ENCODE measurements around the gene DRD1. TPM values are rescaled to one million over a fixed set of nuclear protein-coding genes. Genes with fewer than 3 reads are reported as not detected.

The DRD1 gene
- polyA plus RNA-seq, 1 of the 3 experiments (the other 2 are of a cell fraction) = not detected

DNA sequence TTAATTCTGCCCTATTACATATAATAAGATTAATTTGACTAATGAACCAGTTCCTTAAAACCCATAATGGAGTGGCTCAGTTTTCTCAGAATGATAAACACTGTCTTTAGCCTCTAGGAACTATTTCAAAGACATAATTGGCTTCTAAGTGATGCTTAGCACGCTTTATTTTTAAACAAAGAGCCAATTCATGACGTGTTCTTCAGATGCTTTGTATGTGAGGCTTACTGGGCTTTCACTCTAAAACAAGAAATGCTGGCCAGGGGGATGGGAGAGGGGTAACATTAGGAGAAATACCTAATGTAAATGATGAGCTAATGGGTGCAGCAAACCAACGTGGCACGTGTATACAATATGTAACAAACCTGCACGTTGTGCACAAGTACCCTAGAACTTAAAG, 26.8 kb upstream of the DRD1 start:
- Histone ChIP-seq H3K4me2 (no peak overlapping the region), H3K27me3 (ENCODE audit: insufficient read depth) (no peaks in the 10 kb centered on the region; the same call in 1 of the 2 replicates), H3K9ac (no peak overlapping the region), H3K9me2 (no peaks in the 10 kb centered on the region), H3K9me3 (no peaks in the 10 kb centered on the region), H4K20me1 (ENCODE audit: insufficient read depth) (no peaks in the 10 kb centered on the region), H3K36me3 (replicated peaks in 1 of 2; ENCODE audit: control insufficient read depth in 1 of 2, insufficient read depth in 2 of 2, low read length in 1 of 2) (no peaks in the 10 kb centered on the region), H3K79me2 (ENCODE audit: insufficient read depth) (no peaks in the 10 kb centered on the region), H3K27ac (ENCODE audit: low read depth in 2 of 2, low read length in 1 of 2) (no peak overlapping the region), H3K4me3 (ENCODE audit: low read depth in 2 of 2, low read length in 1 of 2) (no peak overlapping the region), H3K4me1 (ENCODE audit: control insufficient read depth in 1 of 2, insufficient read depth in 2 of 2, low read depth in 1 of 2, low read length in 1 of 2) (no peaks in the 10 kb centered on the region), H3F3A (replicated peaks; ENCODE audit: insufficient read depth) (no peaks in the 10 kb centered on the region), H2AFZ (ENCODE audit: low read depth) (no peak overlapping the region)
- no peak for DNase-seq
- POLR2A ChIA-PET = no interaction called here
- CTCF ChIA-PET = no interaction called here
- no peak for TF ChIP-seq SIN3A (IDR thresholded peaks at IDR 0.05; ENCODE audit: borderline replicate concordance, low read depth, low read length)
- no peak for TF ChIP-seq MEF2A (IDR thresholded peaks at IDR 0.05; ENCODE audit: borderline replicate concordance, low read depth)
- TF ChIP-seq, protein P1, sequence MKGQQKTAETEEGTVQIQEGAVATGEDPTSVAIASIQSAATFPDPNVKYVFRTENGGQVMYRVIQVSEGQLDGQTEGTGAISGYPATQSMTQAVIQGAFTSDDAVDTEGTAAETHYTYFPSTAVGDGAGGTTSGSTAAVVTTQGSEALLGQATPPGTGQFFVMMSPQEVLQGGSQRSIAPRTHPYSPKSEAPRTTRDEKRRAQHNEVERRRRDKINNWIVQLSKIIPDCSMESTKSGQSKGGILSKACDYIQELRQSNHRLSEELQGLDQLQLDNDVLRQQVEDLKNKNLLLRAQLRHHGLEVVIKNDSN (IDR thresholded peaks at IDR 0.05; ENCODE audit: borderline replicate concordance, low read depth) = no peak
- TF ChIP-seq NRF1 (IDR thresholded peaks at IDR 0.05; ENCODE audit: low read depth, low read length) = no peak
- 40% methylated on average over 5 of the region's 5 CpGs for WGBS (ENCODE audit: low lambda C conversion rate)

DNA sequence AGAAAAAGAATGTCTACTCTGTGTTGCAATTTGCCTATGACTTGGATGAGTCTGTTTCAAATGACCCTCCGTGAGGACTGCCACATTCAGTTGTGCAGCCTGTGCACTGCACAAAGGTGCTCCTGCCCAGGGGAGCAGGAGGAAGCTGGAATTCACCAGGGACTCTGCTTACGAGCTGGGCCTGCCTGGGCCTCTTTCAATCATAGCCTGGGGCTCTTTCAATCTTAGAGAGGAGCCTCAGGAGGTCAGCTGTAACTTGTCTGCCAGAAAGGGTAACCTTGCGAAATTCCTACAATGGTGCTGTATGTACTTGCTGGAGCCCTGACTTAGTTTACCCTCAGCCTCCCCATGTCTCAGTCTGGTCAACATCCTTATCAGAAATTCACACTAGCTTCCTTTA, 25.9 kb upstream of the DRD1 start:
- H3K27me3 ChIP-seq (ENCODE audit: insufficient read depth) = no peaks in the 10 kb centered on the region; the same call in 1 of the 2 replicates
- no peaks in the 10 kb centered on the region for H3K79me2 ChIP-seq (ENCODE audit: insufficient read depth)
- H3K4me3 ChIP-seq (ENCODE audit: low read depth in 2 of 2, low read length in 1 of 2) = no peak overlapping the region
- CTCF ChIA-PET = interaction anchor here (1.1 kb wide), 1 partner anchor 26 kb away, joined by 3 read pairs; the partner anchor contains the start of gene DRD1
- H3K4me2 ChIP-seq = no peak overlapping the region
- POLR2A ChIA-PET = no interaction called here
- no peak overlapping the region for H2AFZ ChIP-seq (ENCODE audit: low read depth)
- no peaks in the 10 kb centered on the region for H3K4me1 ChIP-seq (ENCODE audit: control insufficient read depth in 1 of 2, insufficient read depth in 2 of 2, low read depth in 1 of 2, low read length in 1 of 2)
- no peaks in the 10 kb centered on the region for H3K9me3 ChIP-seq
- H3K9me2 ChIP-seq = no peaks in the 10 kb centered on the region
- TF ChIP-seq EP300 (IDR thresholded peaks at IDR 0.05; ENCODE audit: borderline replicate concordance in 1 of 2, low read depth in 1 of 2, low read length in 1 of 2) (no peak), FOXJ3 (CRISPR knock-in tag; IDR thresholded peaks at IDR 0.05) (no peak), RAD21 (IDR thresholded peaks at IDR 0.05; ENCODE audit: low read length) (no peak), TAF1 (IDR thresholded peaks at IDR 0.05; ENCODE audit: borderline replicate concordance, low read depth, low read length) (no peak), FOSL2 (IDR thresholded peaks at IDR 0.05; ENCODE audit: borderline replicate concordance, low read depth) (no peak), CHD2 (IDR thresholded peaks at IDR 0.05; ENCODE audit: low read length, partially characterized antibody) (no peak), NRF1 (IDR thresholded peaks at IDR 0.05; ENCODE audit: low read depth, low read length) (no peak), NFIC (IDR thresholded peaks at IDR 0.05; ENCODE audit: borderline replicate concordance) (no peak), ELF1 (IDR thresholded peaks at IDR 0.05) (no peak)
- TF ChIP-seq, protein P2, sequence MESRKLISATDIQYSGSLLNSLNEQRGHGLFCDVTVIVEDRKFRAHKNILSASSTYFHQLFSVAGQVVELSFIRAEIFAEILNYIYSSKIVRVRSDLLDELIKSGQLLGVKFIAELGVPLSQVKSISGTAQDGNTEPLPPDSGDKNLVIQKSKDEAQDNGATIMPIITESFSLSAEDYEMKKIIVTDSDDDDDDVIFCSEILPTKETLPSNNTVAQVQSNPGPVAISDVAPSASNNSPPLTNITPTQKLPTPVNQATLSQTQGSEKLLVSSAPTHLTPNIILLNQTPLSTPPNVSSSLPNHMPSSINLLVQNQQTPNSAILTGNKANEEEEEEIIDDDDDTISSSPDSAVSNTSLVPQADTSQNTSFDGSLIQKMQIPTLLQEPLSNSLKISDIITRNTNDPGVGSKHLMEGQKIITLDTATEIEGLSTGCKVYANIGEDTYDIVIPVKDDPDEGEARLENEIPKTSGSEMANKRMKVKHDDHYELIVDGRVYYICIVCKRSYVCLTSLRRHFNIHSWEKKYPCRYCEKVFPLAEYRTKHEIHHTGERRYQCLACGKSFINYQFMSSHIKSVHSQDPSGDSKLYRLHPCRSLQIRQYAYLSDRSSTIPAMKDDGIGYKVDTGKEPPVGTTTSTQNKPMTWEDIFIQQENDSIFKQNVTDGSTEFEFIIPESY (IDR thresholded peaks at IDR 0.05; ENCODE audit: borderline replicate concordance, low read depth) = no peak
- TF ChIP-seq, protein P1 (IDR thresholded peaks at IDR 0.05; ENCODE audit: borderline replicate concordance, low read depth) = no peak
- TF ChIP-seq, protein P3, sequence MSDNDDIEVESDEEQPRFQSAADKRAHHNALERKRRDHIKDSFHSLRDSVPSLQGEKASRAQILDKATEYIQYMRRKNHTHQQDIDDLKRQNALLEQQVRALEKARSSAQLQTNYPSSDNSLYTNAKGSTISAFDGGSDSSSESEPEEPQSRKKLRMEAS (IDR thresholded peaks at IDR 0.05; ENCODE audit: low read depth) = no peak
- TF ChIP-seq, protein P4, sequence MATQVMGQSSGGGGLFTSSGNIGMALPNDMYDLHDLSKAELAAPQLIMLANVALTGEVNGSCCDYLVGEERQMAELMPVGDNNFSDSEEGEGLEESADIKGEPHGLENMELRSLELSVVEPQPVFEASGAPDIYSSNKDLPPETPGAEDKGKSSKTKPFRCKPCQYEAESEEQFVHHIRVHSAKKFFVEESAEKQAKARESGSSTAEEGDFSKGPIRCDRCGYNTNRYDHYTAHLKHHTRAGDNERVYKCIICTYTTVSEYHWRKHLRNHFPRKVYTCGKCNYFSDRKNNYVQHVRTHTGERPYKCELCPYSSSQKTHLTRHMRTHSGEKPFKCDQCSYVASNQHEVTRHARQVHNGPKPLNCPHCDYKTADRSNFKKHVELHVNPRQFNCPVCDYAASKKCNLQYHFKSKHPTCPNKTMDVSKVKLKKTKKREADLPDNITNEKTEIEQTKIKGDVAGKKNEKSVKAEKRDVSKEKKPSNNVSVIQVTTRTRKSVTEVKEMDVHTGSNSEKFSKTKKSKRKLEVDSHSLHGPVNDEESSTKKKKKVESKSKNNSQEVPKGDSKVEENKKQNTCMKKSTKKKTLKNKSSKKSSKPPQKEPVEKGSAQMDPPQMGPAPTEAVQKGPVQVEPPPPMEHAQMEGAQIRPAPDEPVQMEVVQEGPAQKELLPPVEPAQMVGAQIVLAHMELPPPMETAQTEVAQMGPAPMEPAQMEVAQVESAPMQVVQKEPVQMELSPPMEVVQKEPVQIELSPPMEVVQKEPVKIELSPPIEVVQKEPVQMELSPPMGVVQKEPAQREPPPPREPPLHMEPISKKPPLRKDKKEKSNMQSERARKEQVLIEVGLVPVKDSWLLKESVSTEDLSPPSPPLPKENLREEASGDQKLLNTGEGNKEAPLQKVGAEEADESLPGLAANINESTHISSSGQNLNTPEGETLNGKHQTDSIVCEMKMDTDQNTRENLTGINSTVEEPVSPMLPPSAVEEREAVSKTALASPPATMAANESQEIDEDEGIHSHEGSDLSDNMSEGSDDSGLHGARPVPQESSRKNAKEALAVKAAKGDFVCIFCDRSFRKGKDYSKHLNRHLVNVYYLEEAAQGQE (IDR thresholded peaks at IDR 0.05; ENCODE audit: low read depth, low read length) = no peak
- no peak overlapping the region for H3K9ac ChIP-seq
- no peaks in the 10 kb centered on the region for H3F3A ChIP-seq (replicated peaks; ENCODE audit: insufficient read depth)
- WGBS (ENCODE audit: low lambda C conversion rate) = 23% methylated on average over 3 of the region's 3 CpGs
- H4K20me1 ChIP-seq (ENCODE audit: insufficient read depth) = no peaks in the 10 kb centered on the region
- no peaks in the 10 kb centered on the region for H3K36me3 ChIP-seq (replicated peaks in 1 of 2; ENCODE audit: control insufficient read depth in 1 of 2, insufficient read depth in 2 of 2, low read length in 1 of 2)
- H3K27ac ChIP-seq (ENCODE audit: low read depth in 2 of 2, low read length in 1 of 2) = no peak overlapping the region
- DNase-seq = no peak

Measured in SK-N-SH (cell line).